NCI-H1092 (cell line): ENCODE results near the gene RAB38.

Experiments used
- DNase-seq: peaks from one replicate; lab custom pipeline; 2025; lab: John Stamatoyannopoulos, UW

RAB38 gene

DNA sequence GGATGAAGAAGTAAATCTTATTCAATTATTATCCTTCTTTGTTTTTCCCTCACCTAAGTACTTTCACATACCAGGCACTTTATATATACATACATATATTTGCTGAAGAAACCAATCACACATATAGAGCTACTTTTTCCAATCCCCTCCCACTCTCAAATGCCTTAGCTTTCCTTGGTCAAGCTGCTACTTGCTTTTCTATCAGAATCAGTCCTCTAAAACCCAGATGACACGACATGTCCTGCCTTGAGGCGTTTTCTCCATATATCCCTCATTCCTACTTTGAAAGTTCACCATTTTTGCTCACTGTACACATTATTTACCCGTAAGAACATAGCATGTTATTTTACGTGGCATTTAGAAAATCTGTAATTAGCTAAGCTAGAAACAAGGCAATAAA is 5.4 kb downstream of the RAB38 start:
- DNase-seq: no peak

DNA sequence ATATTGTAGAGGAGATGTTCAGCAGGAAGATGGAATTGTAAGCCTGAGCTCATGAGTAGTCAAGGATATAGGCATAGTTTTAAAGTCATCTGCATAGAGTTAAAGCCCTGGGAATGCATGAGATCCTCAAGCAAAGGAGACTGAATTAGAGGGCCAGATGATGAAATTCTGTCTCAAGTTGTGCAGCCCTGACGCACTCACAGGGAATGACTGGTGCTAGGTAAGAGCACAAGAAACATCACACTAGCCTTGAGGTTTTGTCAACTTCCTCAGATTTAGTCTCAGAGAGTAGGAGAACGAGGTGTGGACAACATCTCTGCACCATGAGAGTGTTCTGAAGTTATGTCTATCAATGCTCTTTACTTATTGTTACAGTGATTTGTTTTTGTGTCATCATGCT is 5.8 kb downstream of the RAB38 start:
- DNase-seq: no peak

DNA sequence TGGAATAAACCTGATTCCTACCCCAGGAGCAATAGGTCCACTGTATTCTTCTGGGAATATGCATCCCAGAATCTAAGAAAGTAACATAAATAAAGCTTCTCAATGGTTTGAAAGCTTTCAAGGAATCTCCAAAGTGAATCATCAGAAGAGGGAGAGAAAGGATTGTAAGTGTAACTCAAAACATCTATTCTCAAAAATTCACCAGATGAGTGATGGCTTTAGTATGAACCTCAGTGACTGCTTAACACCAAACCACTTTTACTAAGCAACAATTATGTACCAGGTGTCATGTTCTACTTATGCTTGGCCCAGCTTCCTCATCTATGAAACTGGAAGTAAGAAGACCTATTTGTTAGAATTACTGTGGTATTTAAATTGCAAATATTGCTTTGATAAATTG is 7.4 kb downstream of the RAB38 start:
- no peak for DNase-seq

DNA sequence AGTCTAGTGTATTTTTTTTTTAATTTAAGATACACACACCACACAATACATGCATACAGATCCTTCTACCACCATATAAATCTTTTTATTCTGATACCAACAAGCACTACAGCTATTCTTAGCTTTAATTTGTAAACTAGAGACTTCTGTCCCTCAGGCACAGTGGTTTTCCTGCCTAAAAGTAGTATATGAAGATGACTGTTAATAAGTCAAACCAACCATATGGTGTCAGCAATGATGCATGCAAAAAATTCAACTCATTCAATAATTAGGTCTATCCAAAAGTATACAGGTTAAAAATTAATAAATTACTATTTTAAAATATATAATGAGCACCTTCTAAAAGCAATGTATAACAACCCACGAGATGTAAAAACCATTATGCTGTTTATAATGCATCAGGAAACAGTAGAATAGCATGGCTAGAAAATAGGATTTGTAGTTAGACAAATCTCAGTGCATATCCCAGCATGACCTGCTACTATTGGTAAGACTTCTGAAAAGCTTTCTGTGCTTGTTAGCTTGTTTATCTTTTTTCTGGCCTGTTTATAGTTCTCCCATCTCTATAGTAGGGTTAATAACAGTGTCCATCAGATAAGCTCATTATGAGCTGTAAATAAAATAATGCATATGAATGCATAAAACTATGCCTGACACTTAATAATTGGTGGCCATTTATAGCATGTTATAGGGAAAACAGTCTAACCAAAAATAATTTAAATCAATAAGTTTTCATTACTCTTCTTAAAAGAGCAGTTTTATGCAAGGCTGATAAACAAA is 10.2 kb downstream of the RAB38 start:
- no peak for DNase-seq

DNA sequence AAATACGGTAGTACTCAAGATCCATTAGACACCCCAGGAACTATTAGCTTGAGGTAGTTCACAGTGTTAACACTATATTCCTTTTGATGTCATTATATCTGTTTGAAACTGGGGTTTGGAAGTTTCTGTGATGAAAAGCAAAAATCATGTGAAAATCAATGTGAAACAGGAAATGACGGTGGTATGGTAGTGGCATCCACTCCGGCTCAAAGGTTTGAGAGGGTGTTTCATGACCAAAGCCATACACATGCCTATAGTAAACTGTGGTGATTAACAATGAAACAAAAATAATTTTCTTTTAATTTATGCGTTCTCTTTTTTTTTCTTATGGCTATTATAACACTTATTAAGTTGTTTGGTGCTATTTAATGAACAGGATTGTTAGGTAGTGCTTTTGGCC is 10.9 kb downstream of the RAB38 start:
- DNase-seq: no peak

DNA sequence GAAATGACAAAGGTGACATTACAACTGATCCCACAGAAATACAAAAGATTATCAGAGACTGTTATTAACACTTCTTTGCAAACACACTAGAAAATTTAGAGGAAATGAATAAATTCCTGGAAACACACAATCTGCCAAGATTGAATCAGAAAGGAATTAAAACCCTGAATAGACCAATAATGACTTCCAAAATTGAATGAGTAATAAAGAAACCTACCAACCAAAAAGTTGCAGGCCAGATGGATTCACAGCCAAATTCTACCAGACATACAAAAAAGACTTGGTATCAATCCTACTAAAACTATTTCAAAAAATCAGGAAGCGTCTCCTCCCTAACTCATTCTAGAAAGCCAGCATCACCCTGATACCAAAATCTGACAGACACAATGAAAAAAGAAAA is 17.2 kb downstream of the RAB38 start:
- DNase-seq: no peak

DNA sequence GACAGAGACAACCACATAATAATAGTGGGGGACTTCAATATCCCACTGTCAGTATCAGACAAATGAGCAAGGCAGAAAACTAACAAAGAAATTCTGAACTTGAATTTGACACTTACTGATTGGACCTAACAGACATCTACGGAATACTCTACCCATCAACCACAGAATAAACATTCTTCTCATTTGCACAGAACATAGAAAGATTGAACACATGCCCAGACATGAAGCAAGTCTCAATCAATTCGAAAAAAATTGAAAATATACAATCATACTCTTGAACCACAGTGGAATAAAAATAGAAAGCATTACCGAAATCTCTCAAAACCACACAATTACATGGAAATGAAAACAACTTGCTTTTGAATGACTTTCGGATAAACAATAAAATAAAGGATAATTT is 17.9 kb downstream of the RAB38 start:
- DNase-seq: no peak

DNA sequence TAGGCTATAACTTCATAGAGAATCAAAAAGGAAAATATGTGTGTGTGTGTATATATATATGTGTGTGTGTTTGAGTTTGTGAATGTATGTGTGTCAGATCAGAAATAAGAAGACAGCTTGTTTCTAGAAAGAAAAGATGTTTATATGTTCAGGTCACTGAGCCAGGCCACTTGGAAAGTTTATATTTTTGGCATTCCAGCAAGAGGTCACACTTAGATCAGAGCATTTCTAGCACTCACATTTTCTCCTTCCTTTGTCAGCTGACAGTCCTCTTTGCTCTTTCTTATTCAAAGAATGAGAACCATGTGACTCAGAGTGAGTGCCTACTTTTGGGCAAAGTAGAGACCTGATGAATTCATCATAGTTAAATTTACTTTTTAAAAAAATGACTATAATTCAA is 22.9 kb downstream of the RAB38 start:
- DNase-seq: no peak

DNA sequence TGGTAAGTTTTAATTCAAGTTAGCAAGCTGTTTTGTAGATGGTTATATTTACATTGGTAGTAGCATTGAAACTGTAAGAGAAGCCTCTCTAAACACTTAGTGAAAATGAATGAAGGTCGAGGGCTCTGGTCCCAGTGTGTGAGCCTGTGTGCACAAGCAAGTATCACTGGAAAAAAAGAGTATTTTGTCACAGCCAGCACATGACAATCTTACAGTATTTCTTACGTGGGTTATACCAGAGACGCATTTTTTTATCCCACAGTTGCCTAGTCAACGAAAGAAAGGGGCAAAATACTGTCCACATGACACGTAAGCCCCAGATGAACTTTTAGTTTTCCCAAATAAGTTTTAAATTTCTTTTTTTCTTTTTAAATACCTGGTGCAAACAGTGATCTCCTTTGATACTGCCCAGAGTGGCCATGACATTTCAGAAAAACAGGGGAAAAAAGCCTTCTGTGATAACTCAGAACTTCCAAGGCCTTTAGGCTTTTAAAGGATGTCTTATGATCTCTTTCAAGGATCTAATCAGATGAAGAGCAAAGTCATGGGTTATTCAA is 23.5 kb downstream of the RAB38 start:
- no peak for DNase-seq

DNA sequence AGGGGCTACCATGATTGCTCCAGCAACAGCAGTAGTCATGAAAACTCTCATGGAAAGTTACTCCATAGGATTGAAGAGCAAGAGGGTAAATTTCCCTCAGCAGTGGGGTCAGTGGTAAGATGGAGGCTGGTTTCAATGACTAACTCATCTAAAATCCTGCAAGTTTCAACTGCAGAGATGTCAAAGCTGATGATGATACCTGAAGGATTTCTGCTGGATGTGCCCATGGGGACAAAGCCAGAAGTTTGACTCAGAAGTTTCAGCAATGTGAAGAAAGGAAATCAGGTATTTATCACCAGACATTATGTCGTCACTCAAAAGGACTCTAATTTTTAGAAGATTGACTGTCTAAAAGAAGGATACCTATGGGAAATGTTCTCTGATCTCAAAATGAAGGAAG is 29.1 kb downstream of the RAB38 start:
- no peak for DNase-seq

DNA sequence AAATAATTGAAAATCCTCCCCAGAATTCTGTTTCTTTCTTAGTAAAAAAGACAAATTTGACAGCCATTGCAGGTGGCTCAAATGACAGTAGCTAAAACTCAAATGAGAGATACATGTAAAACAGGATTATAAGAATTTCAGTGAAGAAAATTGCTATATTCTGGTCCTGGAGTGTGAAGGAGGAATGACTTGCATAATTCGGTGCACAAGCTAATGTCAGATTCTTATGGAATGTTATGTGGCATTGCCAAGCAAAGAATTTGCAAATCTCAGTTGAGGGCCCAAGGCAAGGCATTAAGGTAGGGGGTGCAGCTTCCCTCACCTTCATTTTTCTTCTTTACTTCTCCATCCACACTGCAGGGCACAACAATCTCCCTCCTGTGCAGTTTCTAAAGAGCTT is 35.4 kb downstream of the RAB38 start:
- DNase-seq: no peak

DNA sequence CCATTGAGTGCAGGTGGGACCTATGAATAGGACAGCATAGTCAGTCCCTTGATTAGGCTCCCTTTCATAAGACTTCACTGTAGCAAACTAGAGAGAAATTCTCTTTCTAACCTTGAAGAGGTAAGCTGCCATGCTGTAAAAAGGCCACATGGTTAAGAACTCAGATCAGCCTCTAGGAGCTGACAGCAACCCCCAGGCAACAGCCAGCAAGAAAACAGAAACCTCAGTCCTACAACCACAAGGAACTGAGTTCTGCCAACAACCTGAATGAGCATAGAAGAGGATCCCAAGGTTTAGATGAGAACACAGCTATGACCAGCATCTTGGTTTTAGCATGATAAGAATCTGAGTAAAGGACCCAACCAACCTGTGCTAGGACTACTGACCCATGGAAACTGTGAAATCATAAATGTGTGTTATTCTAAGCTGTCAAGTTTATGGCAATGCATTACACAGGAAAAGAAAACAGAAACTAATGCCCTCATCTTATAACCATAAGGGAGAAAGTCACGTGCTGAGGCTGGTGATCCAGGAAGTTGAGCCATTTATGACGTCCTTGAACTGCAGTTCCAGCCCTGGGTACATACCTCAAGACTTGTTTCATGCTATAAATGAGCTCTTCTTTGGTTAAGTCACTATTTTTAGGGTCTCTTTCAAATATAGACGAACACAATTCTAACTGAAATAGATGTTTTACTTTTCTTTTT is 43.3 kb downstream of the RAB38 start:
- DNase-seq: no peak

DNA sequence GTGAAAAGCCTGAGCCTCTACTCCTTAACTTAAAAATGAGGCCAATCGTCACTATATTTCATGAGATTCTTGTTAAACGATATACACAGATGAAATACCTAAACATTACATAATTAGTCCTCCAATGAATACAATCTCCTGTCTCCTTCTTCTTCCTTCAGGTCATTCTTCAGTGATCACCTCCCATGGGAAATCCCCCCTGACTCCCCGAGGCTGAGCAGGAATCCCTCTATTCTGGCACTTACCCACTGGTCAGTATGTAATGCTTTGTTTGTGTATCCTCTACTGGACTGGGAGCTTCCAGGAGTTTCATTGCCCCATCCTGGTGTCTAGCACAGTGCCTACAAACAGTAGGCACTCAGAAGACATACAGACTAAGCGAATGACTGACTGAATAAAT is 52.3 kb downstream of the RAB38 start:
- no peak for DNase-seq

DNA sequence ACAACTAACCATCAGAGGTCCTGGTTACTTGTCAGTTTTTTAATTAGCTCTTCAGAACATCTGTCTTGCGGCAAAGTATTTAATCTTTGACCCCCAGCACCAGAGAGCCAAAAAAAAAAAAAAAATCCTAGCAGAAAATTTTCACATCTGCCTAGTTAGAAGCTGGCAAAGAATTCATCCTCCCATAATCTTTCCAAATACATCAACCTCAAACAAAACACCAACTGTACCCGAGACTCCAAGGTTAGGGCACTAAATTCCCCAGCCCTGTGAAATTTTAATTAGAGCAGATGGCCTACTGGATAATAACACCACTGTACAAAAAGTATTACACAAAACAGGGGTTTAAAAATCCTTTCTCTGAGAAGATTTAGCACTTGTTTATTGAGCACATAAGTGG is 55.7 kb downstream of the RAB38 start:
- DNase-seq: no peak

DNA sequence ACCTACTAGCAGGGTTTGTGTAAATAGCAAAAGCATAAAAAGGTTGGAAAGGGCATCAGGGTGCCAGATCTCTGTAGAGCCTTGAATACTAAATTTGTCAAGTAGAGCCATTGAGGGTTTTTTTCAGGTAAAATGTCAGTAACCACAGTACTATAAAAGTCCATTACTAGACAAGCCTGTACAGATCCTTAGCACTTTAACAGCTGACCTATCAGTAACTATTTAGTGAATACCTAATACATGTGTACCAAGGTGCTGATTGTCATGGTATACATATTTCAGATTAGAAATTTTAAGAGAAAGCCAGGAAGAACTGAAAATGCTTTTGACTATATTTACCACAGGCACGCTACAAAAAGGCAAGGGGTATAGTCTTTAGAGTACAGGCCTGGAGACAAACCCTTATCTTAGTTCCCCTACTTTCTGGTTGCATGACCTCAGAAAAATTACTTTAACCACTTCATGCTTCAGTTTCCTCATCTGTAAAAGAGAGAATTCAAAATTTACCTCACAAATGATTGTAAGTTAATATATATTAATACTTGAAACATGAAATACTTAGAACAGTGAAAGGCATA is 57.9 kb downstream of the RAB38 start:
- no peak for DNase-seq

DNA sequence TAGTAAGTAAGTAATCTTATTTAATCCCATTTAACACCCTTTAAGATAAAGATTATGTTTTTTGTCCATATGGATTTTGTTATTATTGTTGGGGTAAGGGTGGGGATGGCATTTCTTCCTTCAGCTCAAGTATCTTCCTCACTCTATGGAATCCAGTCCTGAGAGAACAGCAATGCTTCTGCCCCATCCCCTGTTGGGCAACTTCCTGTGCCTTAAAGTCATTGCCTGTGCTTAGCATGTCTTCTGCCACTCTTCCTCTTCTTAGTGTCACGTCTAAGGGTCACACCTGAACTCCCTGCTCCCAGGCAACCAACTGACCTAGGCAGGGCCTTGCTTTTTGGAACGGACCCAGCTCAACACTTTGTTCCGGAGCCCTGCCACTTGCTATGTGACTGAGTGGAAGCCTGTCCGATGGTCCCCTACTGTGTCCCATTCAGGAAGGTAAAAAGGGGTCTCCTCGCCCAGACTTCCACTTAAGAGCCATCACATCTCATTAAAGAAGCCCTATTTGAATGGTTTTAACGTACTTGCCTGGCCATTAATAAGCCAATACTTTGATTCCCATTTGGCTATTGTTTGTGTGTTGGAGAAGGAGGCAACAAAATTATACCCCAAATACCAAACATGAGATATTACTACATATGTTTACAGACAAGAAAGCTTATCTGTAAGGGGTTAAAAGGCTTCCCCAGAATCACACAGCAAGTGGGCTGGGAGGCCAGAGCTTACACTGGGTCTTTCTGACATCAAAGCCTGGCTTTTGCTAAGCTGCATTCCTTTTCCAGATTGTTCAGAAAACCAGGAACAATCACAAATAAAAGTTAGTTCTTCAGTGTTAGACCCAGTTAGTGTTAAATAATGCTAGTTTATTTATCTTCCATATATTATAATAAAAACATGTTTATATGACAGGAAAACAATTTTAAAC is 59.2 kb downstream of the RAB38 start:
- DNase-seq: no peak

DNA sequence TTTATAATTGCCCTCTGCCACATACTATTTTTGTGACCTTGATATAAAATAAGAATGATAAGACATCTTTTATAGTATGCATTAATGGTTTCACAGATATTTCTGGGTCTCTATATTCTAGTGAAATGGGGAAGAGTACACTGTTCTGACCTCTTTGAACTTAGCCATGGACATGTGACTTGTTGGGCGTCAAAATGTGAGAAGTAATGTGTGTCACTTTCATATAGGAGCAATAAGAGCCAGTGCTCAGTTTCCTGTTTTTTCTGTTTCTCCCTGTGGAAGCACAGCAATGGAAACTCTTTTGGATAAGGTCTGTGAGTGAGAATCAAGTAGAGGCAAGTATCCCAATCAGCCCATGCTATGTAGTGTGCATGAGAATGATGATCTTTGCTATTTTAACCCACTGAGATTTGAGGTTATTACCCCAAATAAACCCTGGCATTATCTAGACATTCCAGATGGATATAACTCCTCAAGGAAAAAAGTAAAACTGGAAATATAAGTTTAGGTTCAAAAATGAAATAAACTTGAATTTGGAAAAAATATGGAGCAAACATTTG is 60.7 kb downstream of the RAB38 start:
- DNase-seq: no peak

DNA sequence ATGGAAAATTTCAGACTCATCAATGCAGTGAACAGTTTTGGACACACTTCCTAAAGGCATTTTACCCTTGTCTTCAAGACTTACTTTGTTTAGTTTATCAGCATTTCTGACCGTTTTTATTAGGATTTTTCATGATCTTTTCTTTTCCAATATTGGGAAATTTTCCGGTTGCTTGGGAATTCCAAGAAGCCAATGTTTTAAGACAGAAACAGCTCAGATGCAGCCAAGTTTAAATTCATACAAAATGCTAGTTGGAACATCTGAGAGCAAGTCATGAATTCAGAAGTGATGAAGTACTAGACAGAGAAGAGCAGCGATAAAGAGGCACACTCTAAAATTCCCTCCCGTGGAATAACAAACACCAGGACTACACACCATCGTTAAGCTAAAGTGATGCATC is 68.6 kb downstream of the RAB38 start:
- DNase-seq: no peak

DNA sequence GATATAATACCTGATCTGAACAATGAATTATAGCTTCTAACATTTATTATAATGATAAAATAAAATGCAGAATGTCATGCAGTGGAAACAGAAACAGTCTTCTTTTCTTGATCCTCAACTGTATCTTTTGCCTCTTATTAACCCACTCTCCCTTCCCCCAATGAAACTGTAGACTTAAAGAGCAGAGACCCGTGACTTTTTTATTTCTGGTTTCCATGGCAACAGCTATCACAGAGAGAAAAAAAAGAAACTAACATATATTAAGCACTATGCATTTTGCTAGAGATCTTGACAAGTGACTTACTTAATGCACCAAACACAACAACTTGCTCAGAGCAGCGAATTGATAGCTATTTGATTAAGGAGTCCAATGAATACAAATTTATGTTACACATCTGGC is 69.3 kb downstream of the RAB38 start:
- DNase-seq: no peak

DNA sequence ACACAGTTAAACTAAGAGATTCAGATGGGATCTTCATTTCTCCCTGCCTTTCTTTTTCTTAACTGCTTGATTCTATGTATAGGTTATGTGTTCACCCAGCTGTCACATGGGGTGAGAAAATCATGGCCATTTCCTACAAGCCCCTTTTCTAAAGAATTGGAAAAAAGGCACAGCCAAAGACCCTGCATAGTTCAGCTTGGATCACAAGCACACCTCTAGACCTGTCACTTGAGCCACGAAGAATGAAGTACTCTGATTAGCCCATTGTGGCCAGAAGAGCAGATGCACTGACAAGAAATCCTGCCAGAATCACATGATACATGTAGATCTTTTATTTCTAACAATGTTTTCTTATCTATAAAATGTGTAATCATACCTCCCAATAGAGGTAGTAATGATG is 69.7 kb downstream of the RAB38 start:
- no peak for DNase-seq

DNA sequence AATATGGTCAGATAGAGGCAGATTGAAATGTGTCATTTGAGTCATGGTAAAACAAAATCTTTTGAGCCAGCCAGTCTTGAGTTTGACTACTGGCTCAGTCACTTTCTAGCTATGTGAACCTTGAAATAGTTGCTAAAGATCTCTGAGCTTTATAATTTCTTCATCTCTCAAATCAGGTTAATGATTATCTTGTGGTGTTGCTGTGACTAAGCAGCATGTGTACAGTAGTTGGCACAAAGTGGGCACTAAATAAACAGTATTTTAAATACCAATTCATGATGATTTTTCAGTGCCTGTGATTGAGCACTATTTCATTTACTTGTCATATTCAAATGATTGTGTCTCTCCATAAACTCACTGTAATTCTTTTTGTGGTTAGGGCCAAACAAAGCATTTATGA is 70.8 kb downstream of the RAB38 start:
- no peak for DNase-seq
